Left lung (tissue), 10 donors: ENCODE measurements around the gene ODAD3. TPM values are rescaled to one million over a fixed set of nuclear protein-coding genes. Genes with fewer than 3 reads are reported as not detected.

Experiments used
- ATAC-seq: fragments of 200-7000 bp; cut with Tn5 transposase; one replicate; pipeline ENCODE4 v1.9.1; 2020; ENCODE audit warnings: moderate library complexity
- DNase-seq, 4 donors: peaks; one replicate each; pipeline ENCODE4 v3.0.0-alpha.2; 2013 to 2020
- H3K27ac ChIP-seq, 2 donors: fragments of 200-600 bp; sonication (generic) in 1 of 2; one replicate each; pipeline versions ENCODE4 v1.5.0 to v1.8.0; 2020 to 2021
- H3K27me3 ChIP-seq, 2 donors: fragments of 200-600 bp; sonication (generic) in 1 of 2; one replicate each; pipeline versions ENCODE4 v1.5.0 to v1.8.0; 2020 to 2021
- H3K36me3 ChIP-seq, 2 donors: fragments of 200-600 bp; sonication (generic) in 1 of 2; one replicate each; pipeline versions ENCODE4 v1.5.0 to v1.8.0; 2020 to 2021
- H3K4me1 ChIP-seq, 2 donors: fragments of 200-600 bp; one replicate each; pipeline ENCODE4 v1.8.0; 2021
- H3K4me3 ChIP-seq, 2 donors: fragments of 200-600 bp; sonication (generic) in 1 of 2; one replicate each; pipeline versions ENCODE4 v1.5.0 to v1.8.0; 2020 to 2021; ENCODE audit warnings: mild to moderate bottlenecking in 1 of 2
- H3K9me3 ChIP-seq, 2 donors: fragments of 200-600 bp; sonication (generic) in 1 of 2; one replicate each; pipeline versions ENCODE4 v1.5.0 to v1.8.0; 2020 to 2021
- intact Hi-C, 2 donors: fragments of 100-400 bp; cut with DNase I; formaldehyde crosslinking; loops; one replicate each; pipeline versions ENCODE4 v1.11.2 to v1.14.2; 2022
- polyA plus RNA-seq, 6 donors: library from polyadenylated mRNA; unstranded; fragments of 120-200 nt; gene quantifications; one replicate each; pipeline ENCODE4 v1.2.1, GENCODE V29; 2013; ENCODE audit not compliant: insufficient read length in 6 of 6
- total RNA-seq, 2 donors: library from RNA; stranded (reverse); fragmentation: NEBNext Ultra II Directional; extraction: Animal tissue kit (Norgen Biotek cat#: 25700); gene quantifications; one replicate each; pipeline ENCODE4 v1.2.1, GENCODE V29; 2021
- TF ChIP-seq, protein P1 (sequence below), 2 donors: fragments of 200-600 bp; sonication (generic) in 1 of 2; IDR thresholded peaks; one replicate each; pipeline versions ENCODE4 v1.5.0 to v1.8.0; 2021; ENCODE audit warnings: antibody characterized with exemption in 2 of 2
- donor health status: DM: no; HTN: yes; CAD: no.
- donor health status: DM: no; HTN: no; CAD: no.

ODAD3 gene
- total and polyA plus RNA-seq, 8 donors = 0.55 to 2.6 (median 1.9) TPM

DNA sequence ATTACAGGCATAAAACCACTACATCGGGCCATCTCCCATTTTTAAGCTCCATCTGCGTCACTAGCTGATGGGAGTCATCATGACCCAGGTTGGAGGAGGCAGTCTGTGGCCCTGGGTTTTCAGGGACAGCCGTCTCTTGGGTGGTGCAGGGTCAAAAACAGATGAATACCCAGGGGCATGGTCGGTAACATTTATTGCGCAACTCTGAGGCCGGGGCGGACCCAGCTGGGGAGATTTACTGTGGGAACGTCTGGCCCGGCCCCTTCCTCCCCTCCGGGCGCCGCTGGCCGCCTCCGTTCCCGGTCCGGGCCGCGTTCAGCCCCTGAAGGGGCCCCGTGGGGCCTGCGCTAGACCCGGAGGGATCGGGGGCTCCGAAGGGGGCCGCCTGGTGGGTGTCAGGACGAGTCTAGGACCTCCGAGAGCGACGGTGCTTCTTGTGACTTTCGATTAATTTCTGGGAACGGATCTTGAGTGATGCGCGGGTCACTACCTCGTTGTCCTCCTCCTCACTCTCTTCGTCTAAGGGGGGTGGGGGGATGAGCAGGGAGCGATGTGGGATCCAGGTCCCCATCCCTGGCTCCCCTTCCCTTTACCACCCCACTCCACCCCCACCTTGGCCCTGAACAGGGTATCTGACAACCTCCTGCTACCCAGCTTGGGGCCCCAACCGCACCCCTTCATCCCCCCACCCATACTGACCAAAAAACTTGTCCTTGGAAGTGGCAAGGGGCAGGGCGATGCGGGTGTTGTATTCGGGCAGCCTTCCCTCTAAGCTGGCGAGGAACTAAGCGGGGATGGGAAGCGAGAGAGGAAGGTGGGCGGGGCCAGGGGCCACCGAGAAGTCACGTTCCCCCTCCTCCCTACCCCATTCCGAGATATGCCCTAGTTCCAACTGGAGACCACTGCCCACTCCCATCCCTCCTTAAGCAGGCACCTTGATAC lies 14.2 kb downstream of the ODAD3 start:
- Histone ChIP-seq H3K27ac (peak overlapping the region in 1 of 2 donors; percentile 13), H3K36me3 (no peaks in the 10 kb centered on the region), H3K4me1 (peaks cover 17 to 45% of the 10 kb centered on the region in 2 donors), H3K27me3 (peaks cover 4 to 81% of the 10 kb centered on the region in 2 donors), H3K4me3 (peak overlapping the region; percentile 7 to 28), H3K9me3 (no peaks in the 10 kb centered on the region)
- intact Hi-C loops = no loop called here
- peak in 1 of 4 donors; percentile 81 for DNase-seq
- ATAC-seq = no peak
- TF ChIP-seq, protein P1, sequence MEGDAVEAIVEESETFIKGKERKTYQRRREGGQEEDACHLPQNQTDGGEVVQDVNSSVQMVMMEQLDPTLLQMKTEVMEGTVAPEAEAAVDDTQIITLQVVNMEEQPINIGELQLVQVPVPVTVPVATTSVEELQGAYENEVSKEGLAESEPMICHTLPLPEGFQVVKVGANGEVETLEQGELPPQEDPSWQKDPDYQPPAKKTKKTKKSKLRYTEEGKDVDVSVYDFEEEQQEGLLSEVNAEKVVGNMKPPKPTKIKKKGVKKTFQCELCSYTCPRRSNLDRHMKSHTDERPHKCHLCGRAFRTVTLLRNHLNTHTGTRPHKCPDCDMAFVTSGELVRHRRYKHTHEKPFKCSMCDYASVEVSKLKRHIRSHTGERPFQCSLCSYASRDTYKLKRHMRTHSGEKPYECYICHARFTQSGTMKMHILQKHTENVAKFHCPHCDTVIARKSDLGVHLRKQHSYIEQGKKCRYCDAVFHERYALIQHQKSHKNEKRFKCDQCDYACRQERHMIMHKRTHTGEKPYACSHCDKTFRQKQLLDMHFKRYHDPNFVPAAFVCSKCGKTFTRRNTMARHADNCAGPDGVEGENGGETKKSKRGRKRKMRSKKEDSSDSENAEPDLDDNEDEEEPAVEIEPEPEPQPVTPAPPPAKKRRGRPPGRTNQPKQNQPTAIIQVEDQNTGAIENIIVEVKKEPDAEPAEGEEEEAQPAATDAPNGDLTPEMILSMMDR (IDR thresholded peaks at IDR 0.05) = no peak

GRCh38 chr19:11418549-11419506 lies 16.1 kb downstream of the ODAD3 start, which contains the start of gene RGL3:
RGL3 (minus strand) TSS chr19:11419314; CDS start chr19:11419278, 36 bp downstream.
- Histone ChIP-seq H3K9me3 (no peaks in the 10 kb centered on the region), H3K36me3 (no peaks in the 10 kb centered on the region), H3K4me3 (peak within 1 kb of the TSS; percentile 58 to 59), H3K27ac (peak within 1 kb of the TSS; percentile 54 to 65), H3K4me1 (peaks cover 17 to 45% of the 10 kb centered on the region in 2 donors), H3K27me3 (peaks cover 4 to 77% of the 10 kb centered on the region in 2 donors)
- DNase-seq = peak in 3 of 4 donors; percentile 58 to 89 (median 72)
- TF ChIP-seq, protein P1 (IDR thresholded peaks at IDR 0.05) = no peak
- peak; percentile 69 for ATAC-seq
- intact Hi-C loops = no loop called here

- DNase-seq (no peak), ATAC-seq (no peak)
- intact Hi-C loops = no loop called here
- peak overlapping the region; percentile 58 to 59 for H3K4me3 ChIP-seq
- peak overlapping the region in 1 of 2 donors; percentile 65 for H3K27ac ChIP-seq
- peaks cover 4 to 70% of the 10 kb centered on the region in 2 donors for H3K27me3 ChIP-seq
- TF ChIP-seq, protein P1 (IDR thresholded peaks at IDR 0.05) = no peak
- H3K4me1 ChIP-seq = peaks cover 17 to 45% of the 10 kb centered on the region in 2 donors
- no peaks in the 10 kb centered on the region for H3K36me3 ChIP-seq
- H3K9me3 ChIP-seq = no peaks in the 10 kb centered on the region
These were observed 16.8 kb downstream of the ODAD3 start for GRCh38 chr19:11418094-11418548.

GRCh38 chr19:11416346-11417052 lies 18.4 kb downstream of the ODAD3 start:
- no peaks in the 10 kb centered on the region for H3K9me3 ChIP-seq
- DNase-seq (no peak), ATAC-seq (no peak)
- H3K4me3 ChIP-seq = no peak overlapping the region
- peaks cover 4 to 53% of the 10 kb centered on the region in 2 donors for H3K27me3 ChIP-seq
- H3K36me3 ChIP-seq = no peaks in the 10 kb centered on the region
- H3K4me1 ChIP-seq = peaks cover 9 to 29% of the 10 kb centered on the region in 2 donors
- no peak overlapping the region for H3K27ac ChIP-seq
- TF ChIP-seq, protein P1 (IDR thresholded peaks at IDR 0.05) = no peak
- intact Hi-C loops = no loop called here
